GM12878 (cell line): ENCODE results near the gene POU2AF1. TPM values are rescaled to one million over a fixed set of nuclear protein-coding genes. Genes with fewer than 3 reads are reported as not detected.

Experiments used
- ATAC-seq: fragments of 200-7000 bp; cut with Tn5 transposase; 3 replicates; pipeline ENCODE4 v1.9.1; 2020; ENCODE audit warnings: mild to moderate bottlenecking, moderate library complexity
- BruUV-seq: library from RNA; stranded (reverse); fragments of 400-500 nt; replicated peaks from 2 replicates; lab custom pipeline; 2021; lab: Mats Ljungman, UMichigan
- CTCF ChIA-PET: fragments of 300-600 bp; sonication (Branson Sonifier 250); formaldehyde crosslinking; extraction: SDS; loops from one replicate; lab custom pipeline; 2021; ENCODE audit warnings: inconsistent platforms; lab: Yijun Ruan, JAX
- POLR2A ChIA-PET: fragments of 350-600 bp; formaldehyde crosslinking; extraction: SDS; loops from one replicate; lab custom pipeline; 2021; ENCODE audit warnings: inconsistent platforms; lab: Charles Lee
- RAD21 ChIA-PET: fragments of 300-600 bp; sonication (Branson Sonifier 250); formaldehyde crosslinking; loops from one replicate; lab custom pipeline; 2023; ENCODE audit warnings: antibody characterized with exemption; ENCODE audit not compliant: unreplicated experiment; lab: Charles Lee
- SMC1A ChIA-PET: fragments of 300-600 bp; sonication (Branson Sonifier 250); formaldehyde crosslinking; loops from one replicate; lab custom pipeline; 2023; ENCODE audit not compliant: unreplicated experiment, uncharacterized antibody; lab: Charles Lee
- DNase-seq: peaks from one replicate; pipeline ENCODE4 v3.0.0-alpha.2; 2011; ENCODE audit warnings: low read depth, low spot score
- FAIRE-seq: peaks from 3 replicates; lab custom pipeline; 2011; peaks lifted over from hg19 to GRCh38; lab: Jason Lieb, UNC
- H2AFZ ChIP-seq: 2 replicates; pipeline ENCODE4 v1.6.0; 2011; ENCODE audit warnings: low read depth, low read length, control low read depth; ENCODE audit not compliant: control insufficient read depth
- H3K27ac ChIP-seq: 2 replicates; pipeline ENCODE4 v1.5.1; 2011; ENCODE audit warnings: control low read depth; ENCODE audit not compliant: control insufficient read depth, insufficient read depth
- H3K27me3 ChIP-seq, 2 experiments: replicated peaks in 1 of 2; 2 replicates each; pipeline versions ENCODE4 v1.6.0 to v1.6.1; 2011; ENCODE audit warnings: low read length in 1 of 2; ENCODE audit not compliant: control insufficient read depth in 2 of 2, insufficient read depth in 2 of 2
- H3K36me3 ChIP-seq, 2 experiments: 2 replicates each; pipeline ENCODE4 v1.5.1; 2011; ENCODE audit warnings: low read length in 1 of 2; ENCODE audit not compliant: control insufficient read depth in 2 of 2, insufficient read depth in 2 of 2
- H3K4me1 ChIP-seq: 2 replicates; pipeline ENCODE4 v1.6.1; 2011; ENCODE audit warnings: mild to moderate bottlenecking, low read length, moderate library complexity, mixed read lengths; ENCODE audit not compliant: control insufficient read depth, insufficient read depth
- H3K4me2 ChIP-seq: 2 replicates; pipeline ENCODE4 v1.6.0; 2011; ENCODE audit warnings: control low read depth; ENCODE audit not compliant: control insufficient read depth, insufficient read depth
- H3K4me3 ChIP-seq: fragments of 200-600 bp; sonication (generic); 2 replicates; pipeline ENCODE4 v1.5.1; 2016
- H3K79me2 ChIP-seq: 2 replicates; pipeline ENCODE4 v1.6.0; 2011; ENCODE audit warnings: low read length; ENCODE audit not compliant: control insufficient read depth, insufficient read depth
- H3K9ac ChIP-seq: 2 replicates; pipeline ENCODE4 v1.8.0; 2011; ENCODE audit warnings: low read length, control low read depth, mixed read lengths; ENCODE audit not compliant: control insufficient read depth, insufficient read depth
- H3K9me3 ChIP-seq: replicated peaks from 3 replicates; pipeline ENCODE4 v1.5.1; 2011; ENCODE audit warnings: mild to moderate bottlenecking, low read length; ENCODE audit not compliant: control insufficient read depth, insufficient read depth
- H4K20me1 ChIP-seq: 2 replicates; pipeline ENCODE4 v1.6.0; 2011; ENCODE audit not compliant: control insufficient read depth, insufficient read depth
- BCL11A ChIP-seq: IDR thresholded peaks from 2 replicates; pipeline ENCODE4 v1.6.1; 2011; ENCODE audit warnings: low read depth, low read length
- MEF2B ChIP-seq: fragments of 450-650 bp; IDR thresholded peaks from 2 replicates; pipeline ENCODE4 v1.6.1; 2018; ENCODE audit warnings: mild to moderate bottlenecking, moderate library complexity; ENCODE audit not compliant: partially characterized antibody, poor library complexity, severe bottlenecking
- NR2C1 ChIP-seq: fragments of 450-650 bp; IDR thresholded peaks from 2 replicates; pipeline ENCODE4 v1.6.1; 2017; ENCODE audit warnings: antibody characterized with exemption, mild to moderate bottlenecking, moderate library complexity
- NR2C2 ChIP-seq: IDR thresholded peaks from 2 replicates; pipeline ENCODE4 v1.6.1; 2011; ENCODE audit warnings: borderline replicate concordance, low read depth; ENCODE audit not compliant: control insufficient read depth, insufficient read length
- PAX5 ChIP-seq: IDR thresholded peaks from 2 replicates; pipeline ENCODE4 v1.6.1; 2011; ENCODE audit warnings: low read depth, low read length, borderline replicate concordance
- POU2F2 ChIP-seq: IDR thresholded peaks from 3 replicates; pipeline ENCODE4 v1.6.1; 2011; ENCODE audit warnings: low read depth, mild to moderate bottlenecking, low read length, borderline replicate concordance
- RELA ChIP-seq: fragments of 450-650 bp; IDR thresholded peaks from 2 replicates; pipeline ENCODE4 v1.8.0; 2014; ENCODE audit warnings: borderline replicate concordance; ENCODE audit not compliant: partially characterized antibody
- USF1 ChIP-seq: IDR thresholded peaks from 2 replicates; pipeline ENCODE4 v1.6.1; 2011; ENCODE audit warnings: borderline replicate concordance, low read depth, mild to moderate bottlenecking, moderate library complexity, mixed read lengths, low read length; ENCODE audit not compliant: insufficient read depth; ENCODE audit errors: extremely low read length
- YBX1 ChIP-seq: fragments of 450-650 bp; IDR thresholded peaks from 2 replicates; pipeline ENCODE4 v1.6.1; 2016; ENCODE audit warnings: antibody characterized with exemption
- ZZZ3 ChIP-seq: IDR thresholded peaks from 2 replicates; pipeline ENCODE4 v1.6.1; 2011; ENCODE audit warnings: low read depth; ENCODE audit not compliant: control insufficient read depth, insufficient read length
- WGBS: methylation state at CpG from one replicate; pipeline ENCODE4 v1.1.6; 2016; ENCODE audit warnings: low lambda C conversion rate; ENCODE audit not compliant: insufficient replicate concordance, insufficient coverage; ENCODE audit errors: missing lambda C conversion rate; 5-methylcytosine and 5-hydroxymethylcytosine counted together
- in situ Hi-C: fragments of 300-500 bp; cut with MboI; formaldehyde crosslinking; loops from 9 replicates; pipeline ENCODE4 v1.14.3; 2018; ENCODE audit warnings: mixed read lengths
- intact Hi-C: fragments of 100-400 bp; cut with micrococcal nuclease; formaldehyde crosslinking; loops from one replicate; pipeline ENCODE4 v1.14.2; 2022; ENCODE audit not compliant: unreplicated experiment
- polyA plus RNA-seq, 11 experiments: library from polyadenylated mRNA; depleted of rRNA in 4 of 11; unstranded in 6 of 11; stranded (reverse) in 5 of 11; fragments of >200 nt; fragmentation: Nextera tagmentation in 4 of 11; fragmentation: Illumina TruSeq in 1 of 11; extraction: Ambion mirVana in 4 of 11; extraction: Trizol in 1 of 11; gene quantifications; 1 replicate in 1 of 11; 2 replicates in 10 of 11; pipeline versions ENCODE4 v1.2.1 to v1.2.3, GENCODE V29; 2011 to 2016; ENCODE audit warnings: inconsistent platforms in 2 of 11, missing spikeins in 2 of 11, low read depth in 1 of 11
- total RNA-seq, 4 experiments: library from RNA; depleted of rRNA in 3 of 4; stranded (reverse); fragments of >200 nt in 3 of 4; fragmentation: Illumina TruSeq in 1 of 4; extraction: Trizol in 1 of 4; gene quantifications; 2 replicates each; pipeline versions ENCODE4 v1.2.1 to v1.2.3, GENCODE V29; 2013 to 2021
- TF ChIP-seq, protein P1 (sequence below): fragments of 450-650 bp; IDR thresholded peaks from 2 replicates; pipeline ENCODE4 v1.6.1; 2017; ENCODE audit warnings: antibody characterized with exemption, mild to moderate bottlenecking, moderate library complexity

The POU2AF1 gene
- total and polyA plus RNA-seq, 10 of the 15 experiments (the other 5 are each of a cell fraction or from before 2014, with no cell fraction given) = 13.1 to 169 (median 75.5) TPM

DNA sequence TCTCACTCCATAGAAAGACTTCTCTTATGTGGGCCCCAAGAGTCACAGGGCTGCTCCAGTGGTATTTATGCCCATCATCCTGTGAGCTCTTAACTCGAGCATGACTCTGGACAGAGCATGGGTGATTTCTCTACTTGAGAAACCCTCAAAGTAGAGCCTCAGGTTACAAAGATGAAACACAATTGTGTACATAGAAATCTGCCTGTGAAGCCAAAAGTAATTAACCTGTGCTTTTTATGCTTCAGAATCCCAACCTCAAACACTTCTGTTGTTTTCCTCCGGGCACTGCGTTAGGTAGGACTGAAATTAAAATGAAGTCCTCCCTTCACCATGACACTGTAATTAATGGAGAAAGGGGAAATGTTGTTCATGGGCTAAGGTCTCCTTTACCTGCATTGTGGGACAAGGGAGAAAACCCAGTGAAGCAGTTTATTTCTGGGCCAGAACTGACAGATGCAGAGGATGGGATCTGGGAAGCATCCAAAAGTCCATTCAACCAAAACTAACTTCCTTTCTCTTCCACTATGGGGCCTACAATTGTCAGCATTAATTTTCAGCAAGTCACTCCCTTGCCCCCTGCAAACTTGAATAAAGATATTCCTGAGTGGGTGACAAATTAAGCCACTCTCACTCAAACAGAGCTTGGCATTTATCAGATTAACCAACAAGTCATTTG is 24.1 kb upstream of the POU2AF1 start (continued):
- TF ChIP-seq, protein P1, sequence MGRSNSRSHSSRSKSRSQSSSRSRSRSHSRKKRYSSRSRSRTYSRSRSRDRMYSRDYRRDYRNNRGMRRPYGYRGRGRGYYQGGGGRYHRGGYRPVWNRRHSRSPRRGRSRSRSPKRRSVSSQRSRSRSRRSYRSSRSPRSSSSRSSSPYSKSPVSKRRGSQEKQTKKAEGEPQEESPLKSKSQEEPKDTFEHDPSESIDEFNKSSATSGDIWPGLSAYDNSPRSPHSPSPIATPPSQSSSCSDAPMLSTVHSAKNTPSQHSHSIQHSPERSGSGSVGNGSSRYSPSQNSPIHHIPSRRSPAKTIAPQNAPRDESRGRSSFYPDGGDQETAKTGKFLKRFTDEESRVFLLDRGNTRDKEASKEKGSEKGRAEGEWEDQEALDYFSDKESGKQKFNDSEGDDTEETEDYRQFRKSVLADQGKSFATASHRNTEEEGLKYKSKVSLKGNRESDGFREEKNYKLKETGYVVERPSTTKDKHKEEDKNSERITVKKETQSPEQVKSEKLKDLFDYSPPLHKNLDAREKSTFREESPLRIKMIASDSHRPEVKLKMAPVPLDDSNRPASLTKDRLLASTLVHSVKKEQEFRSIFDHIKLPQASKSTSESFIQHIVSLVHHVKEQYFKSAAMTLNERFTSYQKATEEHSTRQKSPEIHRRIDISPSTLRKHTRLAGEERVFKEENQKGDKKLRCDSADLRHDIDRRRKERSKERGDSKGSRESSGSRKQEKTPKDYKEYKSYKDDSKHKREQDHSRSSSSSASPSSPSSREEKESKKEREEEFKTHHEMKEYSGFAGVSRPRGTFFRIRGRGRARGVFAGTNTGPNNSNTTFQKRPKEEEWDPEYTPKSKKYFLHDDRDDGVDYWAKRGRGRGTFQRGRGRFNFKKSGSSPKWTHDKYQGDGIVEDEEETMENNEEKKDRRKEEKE = no peak
- TF ChIP-seq NR2C2 (no peak), PAX5 (no peak), YBX1 (no peak), RELA (no peak), ZZZ3 (no peak), POU2F2 (no peak)
- TF ChIP-seq, all 136 proteins: peak for 0

DNA sequence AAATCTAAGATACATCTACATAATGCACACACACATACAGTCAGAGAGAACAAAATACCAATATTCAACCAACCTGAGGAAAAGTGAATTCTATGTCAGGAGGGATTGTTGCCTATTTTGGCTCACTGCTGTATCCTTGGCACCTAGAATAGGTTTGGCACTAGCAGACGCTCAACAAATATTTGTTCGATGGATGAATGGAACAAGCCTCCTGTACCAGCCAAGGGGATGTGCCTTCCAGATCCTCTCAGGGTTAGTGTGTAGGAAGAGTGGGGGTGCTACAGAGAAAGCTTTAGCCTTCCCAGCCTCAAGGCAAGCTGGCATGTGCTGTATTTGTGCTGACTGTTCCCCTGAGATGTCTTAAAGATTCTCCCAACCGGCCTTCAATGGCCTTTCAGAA is 23.3 kb upstream of the POU2AF1 start:
- FAIRE-seq = no peak
- no TSS peak for BruUV-seq
- in situ Hi-C loops = no loop called here
- Histone ChIP-seq H3K4me2 (no peak overlapping the region), H2AFZ (no peak overlapping the region), H3K27ac (no peak overlapping the region), H4K20me1 (no peaks in the 10 kb centered on the region), H3K9ac (no peak overlapping the region), H3K4me1 (peaks cover 33% of the 10 kb centered on the region), H3K27me3 (no peaks in the 10 kb centered on the region), H3K4me3 (no peak overlapping the region), H3K9me3 (peaks cover 7% of the 10 kb centered on the region; the same call in 2 of the 3 replicates), H3K36me3 (no peaks in the 10 kb centered on the region), H3K79me2 (no peaks in the 10 kb centered on the region; the same call in 1 of the 2 replicates)
- no peak for TF ChIP-seq BCL11A
- TF ChIP-seq USF1 = no peak
- TF ChIP-seq NR2C1 = no peak
- no peak for TF ChIP-seq MEF2B
- 96% methylated on average over 3 of the region's 3 CpGs for WGBS
- DNase-seq = no peak
- CTCF ChIA-PET = no interaction called here
- RAD21 ChIA-PET = no interaction called here
- no peak for ATAC-seq
- intact Hi-C loops = no loop called here
- POLR2A ChIA-PET = interaction anchor here (0.5 kb wide), 1 partner anchor 946 kb away, joined by 5 read pairs; no protein-coding TSS in a partner anchor
- SMC1A ChIA-PET = interaction anchor here (2.2 to 2.3 kb wide), 2 partner anchors 14 to 20 kb away, joined by 6 to 9 read pairs; no protein-coding TSS in a partner anchor
